Caco-2 (cell line): Measurements from ENCODE around the gene ALOX5. TPM values are rescaled to one million over a fixed set of nuclear protein-coding genes. Genes with fewer than 3 reads are reported as not detected.

Source experiments
- BruUV-seq: library from RNA; stranded (reverse); fragments of 400-500 nt; replicated peaks from 2 replicates; lab custom pipeline; 2021; lab: Mats Ljungman, UMichigan
- CTCF ChIA-PET: fragments of 300-600 bp; sonication (Branson Sonifier 250); formaldehyde crosslinking; loops from one replicate; lab custom pipeline; 2022; ENCODE audit warnings: antibody characterized with exemption; lab: Charles Lee
- POLR2A ChIA-PET: fragments of 300-600 bp; sonication (Branson Sonifier 250); formaldehyde crosslinking; loops from one replicate; lab custom pipeline; 2022; ENCODE audit warnings: antibody characterized with exemption; lab: Charles Lee
- DNase-seq, 2 experiments: peaks; one replicate each; pipeline versions ENCODE4 v3.0.0 to v3.0.0-alpha.2; 2020 to 2022
- H3K27me3 ChIP-seq: replicated peaks from 2 replicates; pipeline ENCODE4 v1.6.0; 2011; ENCODE audit warnings: low read length; ENCODE audit not compliant: control insufficient read depth, insufficient read depth
- H3K36me3 ChIP-seq: 2 replicates; pipeline ENCODE4 v1.5.1; 2011; ENCODE audit warnings: low read length; ENCODE audit not compliant: control insufficient read depth, insufficient read depth
- H3K4me1 ChIP-seq: fragments of 250-450 bp; sonication (Bioruptor Pico); 2 replicates; pipeline ENCODE4 v1.5.1; 2020; ENCODE audit warnings: mild to moderate bottlenecking
- H3K4me3 ChIP-seq: 2 replicates; pipeline ENCODE4 v1.5.1; 2011; ENCODE audit warnings: low read depth, mild to moderate bottlenecking, control low read depth, low read length
- H3K9me3 ChIP-seq: fragments of 250-450 bp; sonication (Bioruptor Pico); 2 replicates; pipeline ENCODE4 v1.5.1; 2020; ENCODE audit warnings: mild to moderate bottlenecking, moderate library complexity
- H3K27ac Mint-ChIP-seq: one replicate; pipeline ENCODE4 v1.8.0; 2022; ENCODE audit warnings: mixed read lengths; ENCODE audit not compliant: unreplicated experiment
- H3K27me3 Mint-ChIP-seq: one replicate; pipeline ENCODE4 v1.8.0; 2022; ENCODE audit warnings: mixed read lengths; ENCODE audit not compliant: insufficient read depth, unreplicated experiment
- H3K36me3 Mint-ChIP-seq: one replicate; pipeline ENCODE4 v1.8.0; 2022; ENCODE audit warnings: mild to moderate bottlenecking, mixed read lengths; ENCODE audit not compliant: insufficient read depth, unreplicated experiment
- H3K4me1 Mint-ChIP-seq: one replicate; pipeline ENCODE4 v1.8.0; 2022; ENCODE audit warnings: low read depth, mixed read lengths; ENCODE audit not compliant: unreplicated experiment
- H3K4me3 Mint-ChIP-seq: one replicate; pipeline ENCODE4 v1.8.0; 2022; ENCODE audit warnings: mild to moderate bottlenecking, moderate library complexity, mixed read lengths; ENCODE audit not compliant: unreplicated experiment
- H3K9me3 Mint-ChIP-seq: one replicate; pipeline ENCODE4 v1.8.0; 2022; ENCODE audit warnings: mixed read lengths; ENCODE audit not compliant: unreplicated experiment
- CTCF ChIP-seq, 2 experiments: fragments of 200-600 bp in 1 of 2; IDR thresholded peaks; 1 replicate in 1 of 2; 2 replicates in 1 of 2; pipeline versions ENCODE4 v1.5.1 to v1.8.0; 2011 to 2022; ENCODE audit warnings: antibody characterized with exemption in 1 of 2, control low read depth in 1 of 2, inconsistent platforms in 1 of 2, low read depth in 1 of 2, low read length in 1 of 2, mild to moderate bottlenecking in 1 of 2, moderate library complexity in 1 of 2; ENCODE audit not compliant: insufficient read depth in 1 of 2, severe bottlenecking in 1 of 2, unreplicated experiment in 1 of 2
- intact Hi-C: fragments of 100-400 bp; cut with micrococcal nuclease; formaldehyde crosslinking; loops from one replicate; pipeline ENCODE4 v1.10.0; 2022; ENCODE audit not compliant: unreplicated experiment
- total RNA-seq: library from RNA; stranded (reverse); gene quantifications from 2 replicates; pipeline ENCODE4 v1.2.3, GENCODE V29; 2022

Gene ALOX5
- total RNA-seq, 1 experiment from 2014 or later, result not detected

- H3K36me3 Mint-ChIP-seq, result no peaks in the 10 kb centered on the region
- H3K36me3 ChIP-seq, result no peaks in the 10 kb centered on the region
- no peak overlapping the region for H3K27ac Mint-ChIP-seq
- peaks cover 10% of the 10 kb centered on the region; the same call in 1 of the 2 replicates for H3K4me1 ChIP-seq
- no peak overlapping the region for H3K4me3 Mint-ChIP-seq
- H3K9me3 ChIP-seq, result no peaks in the 10 kb centered on the region
- H3K27me3 ChIP-seq, result no peaks in the 10 kb centered on the region
- no peak for TF ChIP-seq CTCF (IDR thresholded peaks at IDR 0.05; ENCODE audit: insufficient read depth in 1 of 2, low read depth in 1 of 2, low read length in 1 of 2, severe bottlenecking in 1 of 2, unreplicated experiment in 1 of 2)
- no peaks in the 10 kb centered on the region for H3K9me3 Mint-ChIP-seq
- POLR2A ChIA-PET, result no interaction called here
- no peak for DNase-seq
- BruUV-seq, result no TSS peak
- peaks cover 3% of the 10 kb centered on the region for H3K27me3 Mint-ChIP-seq
- CTCF ChIA-PET, result interaction anchor here (1.6 kb wide), 1 partner anchor 204 kb away, joined by 5 read pairs; the partner anchor contains the start of gene ZFAND4
- H3K4me3 ChIP-seq, result no peak overlapping the region
- no peaks in the 10 kb centered on the region for H3K4me1 Mint-ChIP-seq
- intact Hi-C loops, result loop anchor here (5.0 to 10.0 kb wide), 3 partner anchors 216 to 463 kb away; partner anchors contain the start of gene ZNF22
Measured at GRCh38 chr10:45468079-45468478, 94.1 kb downstream of the ALOX5 start.

DNA sequence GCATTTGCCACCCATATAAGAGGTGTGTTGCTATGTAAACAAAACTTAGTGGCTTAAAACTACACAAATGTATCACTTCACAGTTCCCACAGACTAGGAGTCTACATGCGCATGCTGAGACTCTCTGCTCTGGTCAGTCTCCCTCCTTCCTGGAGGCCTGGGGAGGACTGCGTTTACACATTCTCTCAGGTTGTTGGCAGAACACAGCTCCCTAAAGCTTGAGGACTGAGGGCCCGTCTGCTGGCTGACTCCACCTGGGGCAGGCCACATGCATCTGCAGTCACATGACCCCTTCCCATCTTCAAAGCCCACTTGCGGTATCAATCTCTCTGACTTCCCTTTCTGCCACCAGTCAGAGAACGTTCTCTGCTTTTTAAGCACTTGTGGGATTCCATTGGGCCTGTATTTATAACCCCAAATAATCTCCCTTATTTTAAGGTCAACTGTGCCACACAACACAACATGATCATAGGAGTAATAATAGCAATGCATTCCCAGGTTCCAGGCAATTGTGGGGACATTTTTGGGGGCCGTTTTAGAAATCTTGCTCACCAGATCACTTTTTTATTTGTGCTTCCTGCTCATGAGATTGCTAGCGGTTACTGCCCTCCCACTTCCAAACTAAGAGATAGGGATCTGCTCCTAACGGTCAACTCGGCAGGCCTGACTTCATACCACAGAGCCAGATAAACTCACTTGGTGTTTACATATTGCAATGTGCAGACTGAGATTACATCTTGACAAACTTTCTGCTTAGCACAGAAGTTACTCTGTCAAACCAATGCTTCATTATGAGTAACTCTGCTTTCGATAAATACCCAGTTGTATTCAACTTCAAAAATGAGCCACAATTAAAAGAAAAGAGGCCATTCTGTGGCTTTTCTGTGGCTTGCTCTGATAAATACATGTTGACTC, 96.3 kb downstream of the ALOX5 start:
- Mint-ChIP-seq H3K27me3 (peaks cover 3% of the 10 kb centered on the region), H3K36me3 (no peaks in the 10 kb centered on the region), H3K27ac (no peak overlapping the region), H3K4me1 (no peaks in the 10 kb centered on the region), H3K4me3 (no peak overlapping the region), H3K9me3 (no peaks in the 10 kb centered on the region)
- no TSS peak for BruUV-seq
- no peaks in the 10 kb centered on the region for H3K9me3 ChIP-seq
- no peak overlapping the region for H3K4me3 ChIP-seq
- H3K27me3 ChIP-seq, result no peaks in the 10 kb centered on the region
- TF ChIP-seq CTCF (IDR thresholded peaks at IDR 0.05; ENCODE audit: insufficient read depth in 1 of 2, low read depth in 1 of 2, low read length in 1 of 2, severe bottlenecking in 1 of 2, unreplicated experiment in 1 of 2), result no peak
- peak in 1 of 2 experiments; percentile 37 for DNase-seq
- POLR2A ChIA-PET, result no interaction called here
- no peaks in the 10 kb centered on the region for H3K36me3 ChIP-seq
- intact Hi-C loops, result no loop called here
- H3K4me1 ChIP-seq, result peaks cover 10% of the 10 kb centered on the region; the same call in 1 of the 2 replicates
- CTCF ChIA-PET, result no interaction called here

DNA sequence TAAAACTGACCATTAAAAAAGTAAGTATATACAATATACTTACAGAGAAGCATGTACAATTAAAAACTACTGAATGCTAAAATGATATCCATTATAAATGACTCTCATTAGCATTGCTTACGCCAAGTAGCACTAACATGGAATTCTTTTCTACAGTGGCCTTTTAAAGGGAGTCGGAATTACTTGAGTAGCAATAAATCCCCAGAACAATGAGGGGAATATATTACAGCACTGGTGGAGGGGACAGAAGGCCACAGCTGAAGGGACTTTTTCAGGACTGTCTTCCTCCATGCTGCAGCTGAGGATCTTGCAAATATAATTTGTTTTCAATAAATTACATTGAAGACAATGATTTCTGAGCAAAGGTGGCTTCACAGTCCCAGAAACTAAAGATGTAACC, 97.0 kb downstream of the ALOX5 start:
- no peaks in the 10 kb centered on the region for H3K27me3 ChIP-seq
- Mint-ChIP-seq H3K4me3 (no peak overlapping the region), H3K27ac (no peak overlapping the region), H3K4me1 (no peaks in the 10 kb centered on the region), H3K27me3 (peaks cover 3% of the 10 kb centered on the region), H3K9me3 (no peaks in the 10 kb centered on the region), H3K36me3 (no peaks in the 10 kb centered on the region)
- H3K4me3 ChIP-seq, result no peak overlapping the region
- no TSS peak for BruUV-seq
- peaks cover 10% of the 10 kb centered on the region; the same call in 1 of the 2 replicates for H3K4me1 ChIP-seq
- peaks cover 3% of the 10 kb centered on the region for H3K9me3 ChIP-seq
- no peaks in the 10 kb centered on the region for H3K36me3 ChIP-seq
- ChIA-PET POLR2A (no interaction called here), CTCF (no interaction called here)
- TF ChIP-seq CTCF (IDR thresholded peaks at IDR 0.05; ENCODE audit: insufficient read depth in 1 of 2, low read depth in 1 of 2, low read length in 1 of 2, severe bottlenecking in 1 of 2, unreplicated experiment in 1 of 2), result no peak
- DNase-seq, result no peak
- intact Hi-C loops, result no loop called here
